Neutrophil (primary cell): ENCODE data around the gene HK1.

Experiments
- H3K27ac ChIP-seq: fragments of 200-600 bp; sonication (generic); 2 replicates; pipeline ENCODE4 v1.5.1; 2016; ENCODE audit warnings: mild to moderate bottlenecking, moderate library complexity
- H3K27me3 ChIP-seq: fragments of 200-600 bp; sonication (generic); 2 replicates; pipeline ENCODE4 v1.6.0; 2016; ENCODE audit warnings: mild to moderate bottlenecking
- H3K36me3 ChIP-seq: fragments of 200-600 bp; sonication (generic); 2 replicates; pipeline ENCODE4 v1.5.1; 2017
- H3K4me1 ChIP-seq, 2 experiments: fragments of 200-600 bp in 1 of 2; sonication (generic) in 1 of 2; 1 replicate in 1 of 2; 2 replicates in 1 of 2; pipeline versions ENCODE4 v1.5.1 to v1.6.1; 2013 to 2016; ENCODE audit warnings: low read depth in 1 of 2, low read length in 1 of 2, mild to moderate bottlenecking in 1 of 2, moderate library complexity in 1 of 2; ENCODE audit not compliant: control insufficient read depth in 1 of 2, insufficient read depth in 1 of 2
- H3K4me3 ChIP-seq, 2 experiments: fragments of 200-600 bp in 1 of 2; sonication (generic) in 1 of 2; 1 replicate in 1 of 2; 2 replicates in 1 of 2; pipeline ENCODE4 v1.5.1; 2013 to 2016; ENCODE audit warnings: low read depth in 1 of 2, low read length in 1 of 2, mild to moderate bottlenecking in 1 of 2, moderate library complexity in 1 of 2
- H3K9me3 ChIP-seq: fragments of 200-600 bp; sonication (generic); 2 replicates; pipeline ENCODE4 v1.5.1; 2016
- CTCF ChIP-seq: fragments of 200-600 bp; sonication (generic); IDR thresholded peaks from 2 replicates; pipeline ENCODE4 v1.5.1; 2016; ENCODE audit warnings: antibody characterized with exemption

The HK1 gene

GRCh38 chr10:69406816-69407580 lies 128.7 kb downstream of the HK1 start:
- peaks cover 27 to 36% of the 10 kb centered on the region in 2 experiments for H3K4me1 ChIP-seq

GRCh38 chr10:69407621-69408301 lies 129.5 kb downstream of the HK1 start:
- Histone ChIP-seq H3K4me1 (peaks cover 27 to 43% of the 10 kb centered on the region in 2 experiments), H3K27ac (no peak overlapping the region), H3K9me3 (no peaks in the 10 kb centered on the region), H3K36me3 (peaks cover 19% of the 10 kb centered on the region), H3K27me3 (peaks cover 12% of the 10 kb centered on the region), H3K4me3 (peak overlapping the region; percentile 54 to 55)
- TF ChIP-seq CTCF: no peak

More at GRCh38 chr10:69406816-69407580, 128.7 kb downstream of the HK1 start:
- no peaks in the 10 kb centered on the region for H3K9me3 ChIP-seq
- no peak overlapping the region for H3K4me3 ChIP-seq
- H3K27me3 ChIP-seq: peaks cover 7% of the 10 kb centered on the region
- peaks cover 26% of the 10 kb centered on the region for H3K36me3 ChIP-seq
- no peak for TF ChIP-seq CTCF
- no peak overlapping the region for H3K27ac ChIP-seq

GRCh38 chr10:69408318-69409175 lies 130.3 kb downstream of the HK1 start:
- peak overlapping the region; percentile 54 to 64 for H3K4me3 ChIP-seq
- no peaks in the 10 kb centered on the region for H3K9me3 ChIP-seq
- peaks cover 20% of the 10 kb centered on the region for H3K27me3 ChIP-seq
- peak overlapping the region; percentile 75 for H3K27ac ChIP-seq
- H3K4me1 ChIP-seq: peaks cover 27 to 43% of the 10 kb centered on the region in 2 experiments
- TF ChIP-seq CTCF: peak; percentile 99
- H3K36me3 ChIP-seq: peaks cover 14% of the 10 kb centered on the region

- H3K4me1 ChIP-seq: peaks cover 27 to 43% of the 10 kb centered on the region in 2 experiments
- peaks cover 22% of the 10 kb centered on the region for H3K27me3 ChIP-seq
- H3K4me3 ChIP-seq: peak overlapping the region; percentile 50 to 64
- H3K9me3 ChIP-seq: no peaks in the 10 kb centered on the region
- H3K36me3 ChIP-seq: peaks cover 14% of the 10 kb centered on the region
- H3K27ac ChIP-seq: peak overlapping the region; percentile 75
- TF ChIP-seq CTCF: no peak
Measured at GRCh38 chr10:69409176-69409495, 130.8 kb downstream of the HK1 start.

- no peak for TF ChIP-seq CTCF
- no peak overlapping the region for H3K4me3 ChIP-seq
- peak overlapping the region; percentile 15 for H3K27ac ChIP-seq
- H3K27me3 ChIP-seq: peaks cover 22% of the 10 kb centered on the region
- H3K9me3 ChIP-seq: no peaks in the 10 kb centered on the region
- H3K4me1 ChIP-seq: peaks cover 27 to 43% of the 10 kb centered on the region in 2 experiments
- H3K36me3 ChIP-seq: peaks cover 6% of the 10 kb centered on the region
Measured at GRCh38 chr10:69409968-69410367, 131.7 kb downstream of the HK1 start.
